Psoas muscle (tissue), 8 donors: ENCODE results near the gene NELFA. TPM values are rescaled to one million over a fixed set of nuclear protein-coding genes. Genes with fewer than 3 reads are reported as not detected.
A peak's percentile ranks its signal among the peaks of the same experiment; 100 is the strongest.

ENCODE experiments used
- ATAC-seq, 4 donors: fragments of 200-7000 bp; cut with Tn5 transposase; one replicate each; pipeline ENCODE4 v1.9.1; 2020; ENCODE audit warnings: moderate library complexity in 3 of 4, mild to moderate bottlenecking in 2 of 4
- DNase-seq, 2 donors: peaks; one replicate each; pipeline ENCODE4 v3.0.0-alpha.2; 2020
- H3K27ac ChIP-seq: fragments of 200-600 bp; one replicate; pipeline ENCODE4 v1.8.0; 2022
- H3K27me3 ChIP-seq, 3 donors: fragments of 200-600 bp in 1 of 3; one replicate each; pipeline versions ENCODE4 v1.6.1 to v1.8.0; 2013 to 2022; ENCODE audit warnings: low read length in 2 of 3, mild to moderate bottlenecking in 2 of 3, moderate library complexity in 1 of 3; ENCODE audit not compliant: insufficient read depth in 3 of 3
- H3K36me3 ChIP-seq, 2 donors: fragments of 200-600 bp in 1 of 2; one replicate each; pipeline versions ENCODE4 v1.6.1 to v1.8.0; 2013 to 2022; ENCODE audit warnings: low read depth in 1 of 2, mild to moderate bottlenecking in 1 of 2, moderate library complexity in 1 of 2; ENCODE audit not compliant: insufficient read depth in 1 of 2
- H3K4me1 ChIP-seq: fragments of 200-600 bp; one replicate; pipeline ENCODE4 v1.8.0; 2022
- H3K4me3 ChIP-seq: fragments of 200-600 bp; one replicate; pipeline ENCODE4 v1.8.0; 2022; ENCODE audit warnings: mild to moderate bottlenecking
- H3K9me3 ChIP-seq: fragments of 200-600 bp; one replicate; pipeline ENCODE4 v1.8.0; 2022
- CTCF ChIP-seq: fragments of 200-600 bp; IDR thresholded peaks from one replicate; pipeline ENCODE4 v1.8.0; 2022; ENCODE audit warnings: antibody characterized with exemption
- WGBS, 3 donors: extraction: QIAGEN DNeasy Blood & Tissue Kit; methylation state at CpG; one replicate each; pipeline versions ENCODE4 v1.1.6 to v1.1.7; 2013; 5-methylcytosine and 5-hydroxymethylcytosine counted together
- intact Hi-C, 2 donors: fragments of 100-400 bp; cut with DNase I; formaldehyde crosslinking; loops; one replicate each; pipeline versions ENCODE4 v1.11.0 to v1.14.2; 2022
- polyA plus RNA-seq, 3 donors: library from polyadenylated mRNA; stranded (reverse); fragments of 200-250 nt; gene quantifications; one replicate each; pipeline ENCODE4 v1.2.3, GENCODE V29; 2013
- total RNA-seq, 4 donors: library from RNA; stranded (reverse); fragmentation: NEBNext Ultra II Directional in 2 of 4; extraction: Animal tissue kit (Norgen Biotek cat#: 25700) in 2 of 4; gene quantifications; one replicate each; pipeline versions ENCODE4 v1.2.1 to v1.2.4, GENCODE V29; 2021 to 2023
- donor health status: healthy with polysubstance abuse.
- donor health status: DM: no; HTN: no; CAD: no; lungs with moderate emphysema.
- donor health status: Bipolar disorder and iron deficiency.
- donor health status: healthy.
- donor health status: DM: yes; HTN: yes; CAD: no.
- donor health status: DM: no; HTN: no; CAD: no.
- donor health status: DM: no; HTN: no; CAD: no.
- donor health status: DM: yes; HTN: yes; CAD: no.

NELFA gene
- total and polyA plus RNA-seq, 7 donors = 11.4 to 20.2 (median 13.2) TPM

GRCh38 chr4:1992468-1993168 is 16.2 kb downstream of the NELFA start:
- Histone ChIP-seq H3K9me3 (no peaks in the 10 kb centered on the region), H3K36me3 (peaks cover 0 to 40% of the 10 kb centered on the region in 2 donors), H3K27me3 (no peaks in the 10 kb centered on the region), H3K27ac (no peak overlapping the region), H3K4me1 (no peaks in the 10 kb centered on the region), H3K4me3 (no peak overlapping the region)
- TF ChIP-seq CTCF = no peak
- ATAC-seq (peak; percentile 42 to 75 (median 58)), DNase-seq (peak in 1 of 2 donors; percentile 63)
- 62 to 79% (median 76%) methylated on average over 40 to 45 of the region's 45 CpGs for WGBS, 3 donors
- intact Hi-C loops = loop anchor here in 1 of 2 donors (10.0 kb wide), 1 partner anchor 192 kb away; no protein-coding TSS in a partner anchor

- TF ChIP-seq CTCF = no peak
- H3K27ac ChIP-seq = no peak overlapping the region
- DNase-seq (peak in 1 of 2 donors; percentile 54), ATAC-seq (peak; percentile 31 to 71 (median 68))
- no peak overlapping the region for H3K4me3 ChIP-seq
- H3K4me1 ChIP-seq = no peaks in the 10 kb centered on the region
- no peaks in the 10 kb centered on the region for H3K9me3 ChIP-seq
- peaks cover 0 to 48% of the 10 kb centered on the region in 2 donors for H3K36me3 ChIP-seq
- intact Hi-C loops = loop anchor here in 1 of 2 donors (10.0 kb wide), 1 partner anchor 193 kb away; no protein-coding TSS in a partner anchor
- no peaks in the 10 kb centered on the region for H3K27me3 ChIP-seq
- 88 to 96% (median 91%) methylated on average over 37 of the region's 37 CpGs for WGBS, 3 donors
These were observed 17.0 kb downstream of the NELFA start for GRCh38 chr4:1991596-1992434.

GRCh38 chr4:1991087-1991486 is 17.7 kb downstream of the NELFA start:
- ATAC-seq = no peak
- Histone ChIP-seq H3K27me3 (no peaks in the 10 kb centered on the region), H3K9me3 (no peaks in the 10 kb centered on the region), H3K27ac (no peak overlapping the region), H3K36me3 (peaks cover 0 to 55% of the 10 kb centered on the region in 2 donors), H3K4me1 (no peaks in the 10 kb centered on the region), H3K4me3 (no peak overlapping the region)
- 91 to 96% (median 91%) methylated on average over 11 of the region's 11 CpGs for WGBS, 3 donors
- TF ChIP-seq CTCF = no peak
- peak in 1 of 2 donors; percentile 3 for DNase-seq
- intact Hi-C loops = loop anchor here in 1 of 2 donors (10.0 kb wide), 1 partner anchor 194 kb away; no protein-coding TSS in a partner anchor

GRCh38 chr4:1990676-1991075 is 18.1 kb downstream of the NELFA start:
- intact Hi-C loops = loop anchor here in 1 of 2 donors (10.0 kb wide), 1 partner anchor 194 kb away; no protein-coding TSS in a partner anchor
- DNase-seq = no peak
- no peak overlapping the region for H3K4me3 ChIP-seq
- H3K27ac ChIP-seq = no peak overlapping the region
- no peaks in the 10 kb centered on the region for H3K9me3 ChIP-seq
- no peaks in the 10 kb centered on the region for H3K4me1 ChIP-seq
- ATAC-seq = no peak
- WGBS, 3 donors = 94 to 97% (median 95%) methylated on average over 5 of the region's 5 CpGs
- no peak for TF ChIP-seq CTCF
- peaks cover 0 to 60% of the 10 kb centered on the region in 2 donors for H3K36me3 ChIP-seq
- no peaks in the 10 kb centered on the region for H3K27me3 ChIP-seq
